ENCODE data around the gene STPG4. TPM values are rescaled to one million over a fixed set of nuclear protein-coding genes. Genes with fewer than 3 reads are reported as not detected.

Gene STPG4
- total RNA-seq, 1 donor from 2014 or later = 0.56 TPM

GRCh38 chr2:47078541-47079482 lies 76.3 kb downstream of the STPG4 start:
- peak overlapping the region; percentile 35 for H3K27ac Mint-ChIP-seq (ENCODE audit: unreplicated experiment)
- no peaks in the 10 kb centered on the region for H3K36me3 Mint-ChIP-seq (ENCODE audit: unreplicated experiment)
- no peak for TF ChIP-seq CTCF (IDR thresholded peaks at IDR 0.05)
- no peaks in the 10 kb centered on the region for H3K27me3 Mint-ChIP-seq (ENCODE audit: unreplicated experiment)
- peaks cover 43% of the 10 kb centered on the region for H3K4me1 Mint-ChIP-seq (ENCODE audit: unreplicated experiment)
- no peak overlapping the region for H3K4me3 Mint-ChIP-seq (ENCODE audit: unreplicated experiment)
- no peaks in the 10 kb centered on the region for H3K9me3 Mint-ChIP-seq (ENCODE audit: unreplicated experiment)
- no peak for DNase-seq (ENCODE audit: extremely low spot score, unreplicated experiment)

- Mint-ChIP-seq H3K4me3 (ENCODE audit: unreplicated experiment) (no peak overlapping the region), H3K4me1 (ENCODE audit: unreplicated experiment) (peaks cover 47% of the 10 kb centered on the region), H3K27me3 (ENCODE audit: unreplicated experiment) (no peaks in the 10 kb centered on the region), H3K27ac (ENCODE audit: unreplicated experiment) (peak overlapping the region; percentile 87), H3K9me3 (ENCODE audit: unreplicated experiment) (no peaks in the 10 kb centered on the region), H3K36me3 (ENCODE audit: unreplicated experiment) (peaks cover 4% of the 10 kb centered on the region)
- no peak for TF ChIP-seq CTCF (IDR thresholded peaks at IDR 0.05)
- DNase-seq (ENCODE audit: extremely low spot score, unreplicated experiment) = no peak
Observed at GRCh38 chr2:47077442-47078117, 77.5 kb downstream of the STPG4 start.

- Mint-ChIP-seq H3K4me1 (ENCODE audit: unreplicated experiment) (peaks cover 53% of the 10 kb centered on the region), H3K36me3 (ENCODE audit: unreplicated experiment) (peaks cover 4% of the 10 kb centered on the region), H3K4me3 (ENCODE audit: unreplicated experiment) (no peak overlapping the region), H3K27ac (ENCODE audit: unreplicated experiment) (peak overlapping the region; percentile 87), H3K27me3 (ENCODE audit: unreplicated experiment) (no peaks in the 10 kb centered on the region), H3K9me3 (ENCODE audit: unreplicated experiment) (no peaks in the 10 kb centered on the region)
- DNase-seq (ENCODE audit: extremely low spot score, unreplicated experiment) = no peak
- no peak for TF ChIP-seq CTCF (IDR thresholded peaks at IDR 0.05)
Observed at GRCh38 chr2:47076586-47077441, 78.3 kb downstream of the STPG4 start.

- DNase-seq (ENCODE audit: extremely low spot score, unreplicated experiment) = no peak
- Mint-ChIP-seq H3K27ac (ENCODE audit: unreplicated experiment) (peak overlapping the region; percentile 87), H3K4me1 (ENCODE audit: unreplicated experiment) (peaks cover 60% of the 10 kb centered on the region), H3K9me3 (ENCODE audit: unreplicated experiment) (no peaks in the 10 kb centered on the region), H3K36me3 (ENCODE audit: unreplicated experiment) (peaks cover 7% of the 10 kb centered on the region), H3K4me3 (ENCODE audit: unreplicated experiment) (no peak overlapping the region), H3K27me3 (ENCODE audit: unreplicated experiment) (no peaks in the 10 kb centered on the region)
- no peak for TF ChIP-seq CTCF (IDR thresholded peaks at IDR 0.05)
Observed at GRCh38 chr2:47076126-47076506, 79.0 kb downstream of the STPG4 start.
